HG03025 (cell line): ENCODE results near the gene MFSD12.

Experiments
- ATAC-seq: cut with Tn5 transposase; IDR thresholded peaks from one replicate; pipeline ENCODE4 v1.9.1; 2021; ENCODE audit warnings: mild to moderate bottlenecking, moderate library complexity; ENCODE audit not compliant: unreplicated experiment, low FRiP score

MFSD12 gene

DNA sequence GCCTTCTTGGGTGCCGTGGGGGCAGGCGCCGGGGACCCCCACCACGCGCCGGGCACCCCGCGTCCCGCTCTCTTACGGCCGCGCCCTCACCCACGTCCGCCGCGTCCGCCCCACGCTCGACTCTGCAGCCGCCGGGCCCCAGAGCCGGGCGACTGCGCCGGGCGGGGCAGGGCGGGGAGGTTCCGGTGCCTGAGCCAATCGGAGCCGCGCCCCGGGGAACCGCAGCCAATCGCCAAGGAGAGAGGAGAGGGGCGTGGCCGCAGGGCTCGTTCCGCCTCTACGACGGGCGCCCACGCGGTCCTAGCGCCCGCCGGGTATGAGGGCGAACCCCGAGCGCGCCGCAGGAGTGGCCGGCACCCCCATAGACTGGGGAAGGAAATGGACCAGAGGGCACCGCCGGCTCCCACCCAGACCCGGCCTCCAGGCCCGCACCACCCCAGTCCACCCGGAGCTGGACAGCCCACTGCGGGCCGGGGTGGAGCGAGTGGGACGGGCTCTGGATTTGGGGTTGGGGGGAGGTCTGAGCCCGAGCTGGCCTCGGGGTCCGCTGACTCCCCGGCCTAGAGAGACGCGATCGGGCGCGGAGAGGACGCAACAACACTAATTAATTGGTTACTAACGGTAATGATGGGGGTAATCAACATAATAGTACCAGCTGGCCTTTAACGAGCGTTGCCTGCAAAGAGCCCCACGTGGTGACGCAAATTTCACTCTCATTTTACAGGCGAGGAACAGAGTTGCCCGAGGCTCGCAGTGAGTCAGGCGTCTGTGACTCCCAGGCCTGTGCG is at the start of gene MFSD12:
MFSD12 (minus strand) TSS at position 126 of the 788 bp plus-strand sequence. CDS start 183 bp downstream, outside the sequence.
- ATAC-seq: peak; percentile 86

DNA sequence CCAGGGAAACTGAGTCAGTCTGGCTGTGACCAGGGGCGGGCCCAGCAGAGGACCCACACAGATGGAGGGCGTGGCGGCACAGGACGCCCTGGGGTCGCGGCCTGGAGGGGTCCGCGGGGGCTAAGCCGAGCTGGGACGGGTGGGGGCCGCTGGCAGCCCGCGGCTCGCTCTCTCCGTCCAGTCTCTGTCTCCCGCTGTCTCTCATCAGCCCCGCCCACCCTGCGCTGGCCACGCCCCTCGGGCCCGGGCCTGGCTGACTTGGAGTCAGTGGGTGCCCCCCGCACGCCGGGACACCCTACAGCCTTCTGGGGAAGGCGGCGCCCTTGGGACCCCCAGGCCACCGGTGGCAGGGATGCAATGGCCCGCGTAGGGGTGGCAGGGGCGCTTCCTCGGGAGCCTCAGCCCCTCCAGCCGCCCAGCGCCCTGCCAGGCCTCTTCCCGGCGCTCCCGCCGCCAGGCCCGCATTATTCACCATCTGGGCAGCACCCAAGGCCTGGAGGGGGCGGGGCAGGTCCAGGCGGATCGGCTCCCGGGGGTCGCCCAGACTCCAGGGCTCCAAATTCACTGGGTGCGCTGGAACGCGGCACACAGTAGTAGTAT is 49.4 kb upstream of the MFSD12 start, which contains the start of gene TBXA2R:
TBXA2R (minus strand) TSS at position 186 of the 600 bp plus-strand sequence. CDS start 6,241 bp downstream, outside the sequence.
- no peak for ATAC-seq

DNA sequence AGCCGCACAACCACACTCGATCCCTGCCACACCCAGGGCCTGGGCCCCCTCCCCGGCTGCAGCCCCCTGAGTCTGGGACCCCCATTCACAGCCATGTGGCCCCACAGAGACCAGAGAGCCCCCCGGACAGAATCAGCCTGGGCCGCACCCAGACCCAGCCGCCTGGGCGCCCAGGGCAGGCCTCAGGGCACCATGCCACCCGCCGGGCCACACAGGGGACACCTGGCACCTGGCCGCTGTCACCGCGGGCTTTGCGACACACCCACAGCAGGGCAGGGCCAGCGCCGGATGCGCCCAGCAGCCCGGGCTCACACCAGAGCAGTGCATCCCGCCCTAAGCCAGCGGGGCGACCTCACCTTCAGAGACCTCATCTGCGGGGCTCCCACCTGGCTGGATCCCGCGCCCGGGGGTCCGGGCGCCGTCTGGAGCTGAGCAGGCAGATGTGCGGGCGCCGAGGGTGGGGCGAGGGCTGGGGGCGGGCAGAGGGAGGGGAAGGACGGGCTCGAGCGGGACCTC is 48.8 kb upstream of the MFSD12 start:
- no peak for ATAC-seq

DNA sequence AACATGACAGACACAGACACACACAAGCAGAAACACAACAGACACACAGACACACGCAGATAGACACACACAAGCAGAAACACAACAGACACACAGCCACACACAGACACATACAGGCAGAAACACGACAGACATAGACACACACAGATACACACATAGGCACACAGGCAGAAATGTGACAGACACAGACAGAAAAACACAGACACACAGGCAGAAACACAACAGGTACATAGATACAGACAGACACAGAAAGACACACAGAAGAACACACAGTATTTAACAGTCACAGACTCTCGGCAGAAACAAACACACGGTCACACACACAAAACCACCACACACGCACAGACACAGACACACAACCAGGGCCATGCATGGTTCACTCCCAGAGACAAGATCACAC is 48.4 kb upstream of the MFSD12 start:
- no peak for ATAC-seq

DNA sequence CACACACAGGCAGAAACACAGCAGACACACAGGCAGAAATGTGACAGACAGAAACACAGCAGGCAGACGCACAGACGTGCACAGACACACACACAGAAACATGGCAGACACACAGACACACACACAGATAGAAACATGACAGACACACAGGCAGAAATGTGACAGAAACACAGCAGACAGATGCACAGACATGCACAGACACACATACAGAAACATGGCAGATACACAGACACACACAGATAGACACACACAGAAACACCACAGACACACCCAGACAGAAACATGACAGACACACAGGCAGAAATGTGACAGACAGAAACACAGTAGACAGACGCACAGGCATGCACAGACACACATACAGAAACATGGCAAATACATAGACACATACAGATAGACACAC is 48.0 kb upstream of the MFSD12 start:
- no peak for ATAC-seq

DNA sequence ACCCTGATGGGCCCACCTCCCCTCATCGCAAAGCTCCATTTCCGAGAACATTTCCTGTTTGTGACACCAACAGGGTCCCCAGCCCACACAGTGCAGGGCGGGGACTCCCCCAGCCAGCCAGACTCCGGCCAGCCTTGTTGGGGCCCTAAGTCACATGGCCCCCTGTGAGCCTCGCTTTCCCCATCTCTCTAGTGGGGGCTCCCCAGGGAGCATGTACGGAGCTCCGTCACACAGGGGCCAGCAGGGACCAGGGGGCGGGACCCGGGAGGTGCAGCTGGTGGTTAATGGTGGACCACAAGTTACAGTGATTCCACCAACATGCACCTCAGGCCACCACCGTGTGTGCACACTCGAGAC is 47.6 kb upstream of the MFSD12 start:
- ATAC-seq: no peak

DNA sequence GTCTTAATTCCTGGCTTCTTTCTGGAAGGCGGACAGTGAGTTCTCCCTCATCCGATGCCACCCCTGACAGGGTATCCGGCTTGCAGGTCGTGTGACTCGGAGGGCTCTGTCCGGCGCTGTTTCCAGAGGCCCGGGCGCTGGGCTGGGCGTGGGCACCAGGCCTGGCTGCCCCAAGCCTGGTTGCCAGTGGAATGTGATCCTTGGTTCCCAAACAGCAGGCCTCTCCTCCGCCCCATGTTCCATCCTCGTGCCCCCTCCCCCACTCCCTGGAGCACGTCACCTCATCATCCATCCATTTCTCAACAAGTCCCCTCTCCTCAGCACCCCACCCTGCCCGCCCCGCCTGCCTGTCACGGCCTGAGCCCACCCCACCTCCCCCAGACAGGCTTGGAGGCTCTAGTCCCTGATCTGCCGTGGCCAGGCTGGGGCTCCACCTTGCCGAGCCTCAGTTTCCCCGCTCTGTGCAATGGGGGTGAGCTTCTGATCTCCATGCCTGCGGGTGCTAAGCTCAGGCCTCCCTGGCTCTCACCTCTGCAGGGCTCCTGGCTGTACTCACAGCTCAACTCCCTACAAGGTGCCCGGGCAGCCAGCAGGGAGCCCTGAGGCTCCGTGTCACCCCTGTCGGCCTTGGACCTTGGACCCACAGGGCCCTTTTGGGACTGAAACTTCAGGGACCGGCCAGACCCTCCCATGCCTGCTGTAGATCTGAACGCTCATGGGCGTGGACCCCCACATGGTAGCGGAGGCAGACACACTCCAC is 47.0 kb upstream of the MFSD12 start:
- no peak for ATAC-seq

DNA sequence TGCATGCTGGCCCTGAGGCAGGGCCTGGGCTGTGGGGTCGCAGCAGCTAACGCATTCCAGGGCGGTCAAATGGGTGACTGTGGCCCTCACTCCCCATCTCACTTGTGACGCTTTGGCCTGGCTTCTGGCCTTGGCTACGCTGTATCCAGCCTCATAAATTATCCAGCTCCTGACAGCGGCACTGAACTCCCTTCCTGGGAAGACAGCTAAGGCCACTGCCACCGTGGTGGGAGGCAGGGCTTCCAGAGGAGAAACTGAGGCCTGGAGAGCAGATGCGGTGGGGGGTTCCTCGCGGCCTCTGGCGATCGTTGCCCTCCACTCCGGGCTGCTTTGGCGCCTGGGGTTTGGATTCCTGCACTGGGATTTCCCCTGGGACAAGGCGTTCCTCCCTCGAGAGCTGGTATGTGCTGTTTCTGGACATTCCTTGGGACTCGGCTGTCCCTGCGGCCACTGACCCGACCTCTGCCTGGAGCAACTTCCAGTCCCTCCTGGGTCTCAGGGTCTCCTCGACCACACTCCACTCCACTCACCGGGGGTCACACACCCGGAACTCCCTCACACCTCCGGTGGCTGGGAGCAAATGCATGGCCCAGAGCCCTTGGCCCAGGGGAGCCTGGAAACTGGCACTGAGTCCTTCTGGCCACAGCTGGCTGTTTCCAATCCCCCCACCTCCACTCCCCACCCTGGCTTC is 45.9 kb upstream of the MFSD12 start:
- no peak for ATAC-seq

DNA sequence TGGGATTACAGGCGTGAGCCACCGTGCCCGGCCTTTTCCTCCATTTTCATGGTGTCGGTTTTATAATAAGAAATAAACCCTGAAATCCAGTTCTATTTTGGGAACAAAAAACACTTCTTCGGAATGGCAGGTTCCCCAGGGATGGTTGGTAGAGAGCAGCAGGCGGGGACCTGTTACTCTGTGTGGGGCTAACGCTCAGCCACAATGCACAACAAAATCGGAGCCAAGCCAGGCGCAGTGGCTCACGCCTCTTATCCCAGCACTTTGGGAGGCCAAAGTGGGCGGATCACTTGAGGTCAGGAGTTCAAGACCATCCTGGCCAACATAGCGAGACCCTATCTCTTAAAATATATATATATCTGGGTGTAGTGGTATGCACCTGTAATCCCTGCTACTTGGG is 43.6 kb upstream of the MFSD12 start:
- no peak for ATAC-seq

DNA sequence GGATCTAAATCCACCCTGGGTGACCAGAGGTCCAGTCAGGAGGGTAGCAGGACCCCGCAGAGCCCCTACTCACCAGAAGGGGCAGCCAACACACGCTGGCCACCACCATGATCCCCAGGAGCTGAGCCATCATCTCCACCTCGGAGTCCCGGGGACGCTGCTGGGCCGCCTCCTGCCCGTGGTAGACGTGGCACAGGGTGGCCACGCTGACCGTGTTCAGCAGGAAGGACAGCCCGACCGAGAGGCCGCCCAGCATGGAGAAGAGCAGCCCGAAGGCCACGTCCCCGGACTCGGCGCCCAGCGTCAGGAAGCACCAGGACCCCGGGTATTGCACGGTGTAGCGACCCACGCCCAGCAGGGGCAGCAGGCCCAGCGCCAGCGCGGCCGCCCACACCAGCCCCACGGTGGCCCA is 42.4 kb upstream of the MFSD12 start:
- no peak for ATAC-seq

DNA sequence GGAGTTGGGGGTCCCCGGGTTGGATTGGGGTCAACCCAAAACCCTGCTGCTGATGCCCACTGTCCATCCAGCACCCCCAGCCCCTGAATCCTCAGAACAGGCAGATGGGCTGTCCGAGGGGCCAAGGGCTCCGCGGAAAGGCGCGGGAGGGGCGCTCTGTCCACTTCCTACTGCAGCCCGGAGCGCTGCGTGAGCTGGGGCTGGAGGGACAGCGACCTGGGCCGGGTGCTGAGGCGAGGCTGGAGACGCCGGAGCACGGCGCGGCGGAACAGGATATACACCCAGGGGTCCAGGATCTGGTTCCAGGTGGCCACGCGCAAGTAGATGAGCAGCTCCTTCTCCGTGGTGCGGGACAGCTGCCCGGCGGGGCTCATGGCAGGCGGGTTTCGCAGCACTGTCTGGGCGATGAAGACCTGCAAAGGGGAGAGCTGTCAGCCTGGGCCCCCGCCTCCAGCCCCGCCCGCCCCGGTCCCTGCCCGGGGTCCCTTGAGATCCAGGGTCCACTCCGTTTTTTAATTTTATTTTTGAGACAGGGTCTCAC is 38.2 kb upstream of the MFSD12 start:
- no peak for ATAC-seq

DNA sequence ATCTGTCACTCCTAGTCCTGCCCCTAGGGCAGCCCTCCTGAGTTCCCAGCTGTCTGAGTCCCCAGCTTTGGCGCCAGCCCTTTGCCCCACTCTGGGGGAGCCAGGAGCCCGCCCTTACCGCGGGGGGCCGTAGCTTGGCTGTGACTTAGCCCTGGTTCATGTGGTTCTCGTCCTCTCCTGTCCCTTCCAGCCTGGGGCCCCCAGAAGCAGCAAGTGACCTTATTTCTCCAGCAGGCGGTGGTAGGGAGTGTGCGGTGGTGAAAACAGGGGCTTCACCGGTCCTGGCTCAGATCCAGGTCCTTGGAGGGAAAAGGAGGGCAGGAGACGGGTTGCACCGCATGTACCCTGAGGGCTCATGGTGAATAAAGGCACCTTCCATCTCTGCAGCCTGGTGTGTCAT is 35.8 kb upstream of the MFSD12 start:
- ATAC-seq: no peak

DNA sequence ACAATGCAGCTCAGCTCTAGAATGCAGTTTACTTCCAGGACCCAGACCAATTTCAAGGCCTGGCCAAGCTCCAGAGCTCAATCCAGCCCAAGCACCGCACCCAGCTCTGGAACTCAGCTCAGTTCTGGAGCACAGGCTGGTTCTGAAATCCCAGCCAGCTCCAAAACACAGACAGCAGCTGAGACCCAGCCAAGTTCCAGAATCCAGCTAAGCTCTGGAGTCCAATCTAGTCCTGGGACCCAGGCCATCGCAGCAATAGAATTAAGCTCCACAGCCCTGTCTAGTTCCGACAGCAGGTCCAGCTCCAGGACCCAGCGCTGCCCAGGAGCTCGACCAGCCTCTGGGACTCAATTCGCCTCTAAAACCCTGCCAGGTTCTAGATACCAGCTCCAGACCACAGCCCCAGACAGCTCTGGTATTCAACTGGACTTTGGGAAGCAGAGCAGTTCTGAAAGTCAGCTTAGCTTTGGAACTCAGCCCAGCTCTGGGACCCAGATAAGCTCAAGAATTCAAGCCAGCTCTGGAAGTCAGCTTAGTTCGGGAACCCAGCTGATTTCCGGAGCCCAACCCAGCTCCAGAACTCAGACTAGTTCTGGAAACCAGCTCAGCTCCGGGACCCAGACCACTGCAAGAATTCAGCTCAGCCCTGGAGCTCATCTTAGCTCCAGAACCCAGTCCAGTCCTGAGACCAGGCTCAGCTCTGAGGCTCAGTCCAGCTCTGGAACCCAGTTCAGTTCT is 34.7 kb upstream of the MFSD12 start:
- ATAC-seq: no peak

DNA sequence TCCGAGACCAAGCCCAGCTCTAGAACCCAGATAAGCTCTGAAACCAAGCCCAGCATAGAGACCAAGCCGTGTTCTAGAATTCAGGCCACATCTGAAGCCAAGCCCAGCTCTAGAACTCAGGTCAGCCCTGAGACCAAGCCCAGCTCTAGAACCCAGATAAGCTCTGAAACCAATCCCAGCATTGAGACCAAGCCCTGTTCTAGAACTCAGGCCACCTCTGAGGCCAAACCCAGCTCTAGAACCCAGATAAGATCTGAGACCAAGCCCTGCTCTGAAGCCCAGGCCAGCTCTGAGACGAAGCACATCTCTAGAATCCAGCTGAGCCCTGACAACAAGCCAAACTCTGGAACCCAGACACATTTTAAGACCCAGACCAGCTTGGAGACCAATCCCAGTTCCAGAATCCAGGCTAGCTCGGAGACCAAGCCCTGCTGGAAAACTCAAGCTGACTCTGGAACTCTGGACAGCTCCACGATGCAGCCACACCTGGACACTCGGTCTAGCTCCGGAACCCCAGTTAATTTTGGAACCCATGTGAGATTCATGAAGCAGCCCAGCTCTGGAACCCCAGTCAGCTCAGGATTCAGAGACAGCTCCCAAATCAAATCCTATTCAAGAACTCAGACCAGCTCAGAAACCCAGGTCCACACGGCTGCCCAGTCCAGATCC is 33.7 kb upstream of the MFSD12 start:
- no peak for ATAC-seq

DNA sequence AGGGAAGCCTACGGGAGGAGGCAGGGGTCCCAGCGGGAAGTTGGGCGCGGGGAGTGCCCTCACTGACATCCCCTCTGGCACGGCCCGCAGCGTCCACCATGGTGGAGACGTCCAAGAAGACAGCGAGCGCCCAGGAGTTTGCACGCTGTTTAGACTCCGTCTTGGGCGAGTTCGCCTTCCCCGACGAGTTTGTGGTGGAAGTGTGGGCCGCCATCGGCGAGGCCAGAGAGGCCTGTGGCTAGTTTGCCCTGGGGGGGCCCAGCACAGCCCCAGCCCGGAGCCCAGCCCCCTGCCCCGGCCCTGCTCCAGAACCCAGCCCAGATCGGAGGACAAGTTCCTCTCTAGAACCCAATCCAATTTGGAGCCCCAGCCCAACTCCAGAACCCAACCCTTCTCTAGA is 32.6 kb upstream of the MFSD12 start:
- ATAC-seq: no peak

DNA sequence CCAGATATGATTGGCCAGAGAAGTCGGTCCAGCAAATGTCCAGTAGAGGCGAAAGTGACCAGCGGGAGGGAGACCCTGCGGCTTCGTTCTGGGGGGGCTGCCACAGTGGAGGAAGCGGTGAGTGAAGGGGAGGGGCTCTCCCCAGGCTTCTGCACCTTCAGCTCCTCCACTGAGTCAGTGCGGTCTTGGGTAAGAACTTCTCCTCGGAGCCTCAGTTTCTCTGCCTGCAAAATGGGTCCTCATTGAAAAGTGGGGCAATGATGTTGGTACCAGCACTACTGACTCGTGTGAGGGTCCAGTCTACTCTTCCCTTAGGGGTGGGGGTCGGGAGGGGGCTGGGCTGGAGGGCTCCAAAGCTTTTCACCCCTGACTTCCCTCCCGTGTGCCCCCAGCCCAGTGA is 32.1 kb upstream of the MFSD12 start:
- ATAC-seq: no peak

DNA sequence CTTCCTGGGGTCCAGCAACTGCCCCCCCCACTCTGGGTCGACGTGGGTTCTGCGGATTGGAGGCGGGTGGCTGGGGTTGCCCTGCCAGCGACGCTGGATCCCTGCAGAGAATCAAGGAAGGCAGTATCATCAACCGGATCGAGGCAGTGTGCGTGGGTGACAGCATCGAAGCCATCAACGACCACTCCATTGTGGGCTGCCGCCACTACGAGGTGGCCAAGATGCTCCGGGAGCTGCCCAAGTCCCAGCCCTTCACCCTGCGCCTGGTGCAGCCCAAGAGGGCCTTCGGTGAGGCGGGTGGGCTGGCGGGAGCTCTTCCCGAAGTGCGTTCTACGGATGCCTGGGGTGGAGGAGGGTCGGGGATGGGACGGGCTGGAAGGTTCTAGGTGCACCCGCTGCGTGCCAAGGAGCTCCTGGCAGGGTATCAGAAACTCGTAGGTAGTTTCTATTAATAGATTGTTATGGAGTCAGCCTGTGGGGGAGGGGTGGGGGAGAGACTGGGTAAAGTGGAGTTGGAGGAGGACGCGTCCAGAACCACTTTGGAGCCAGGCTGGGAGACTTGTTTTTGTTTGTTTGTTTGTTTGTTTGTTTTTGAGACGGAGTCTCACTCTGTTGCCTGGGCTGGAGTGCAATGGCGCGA is 29.4 kb upstream of the MFSD12 start:
- no peak for ATAC-seq

DNA sequence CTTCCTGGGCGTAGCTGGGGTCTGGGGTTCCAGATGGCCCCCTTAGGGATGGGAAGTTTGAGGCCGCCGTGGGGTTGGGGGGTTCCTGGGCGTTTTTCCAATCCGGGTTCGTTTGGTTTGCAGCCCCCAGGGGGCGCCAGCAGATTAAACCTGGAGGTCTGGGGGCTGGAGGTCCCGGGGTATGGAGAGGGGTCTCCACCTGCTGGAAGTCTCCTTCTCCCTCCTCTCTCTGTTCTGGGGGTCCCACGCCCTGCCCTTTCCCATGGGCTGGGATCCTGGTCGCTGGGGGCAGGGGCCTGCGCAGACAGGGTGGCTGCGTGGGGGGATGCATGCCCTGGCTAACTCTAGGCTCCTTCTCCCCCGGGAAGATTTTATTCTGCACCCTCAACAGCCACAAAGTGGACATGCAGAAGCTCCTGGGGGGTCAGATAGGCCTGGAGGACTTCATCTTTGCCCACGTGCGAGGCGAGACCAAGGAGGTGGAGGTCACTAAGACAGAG is 28.8 kb upstream of the MFSD12 start:
- no peak for ATAC-seq
